ENCODE data around the gene CBLIF.
"Not testable (repeated sequence)": the region's sequence is repeated elsewhere in the genome, so short reads cannot be mapped to it uniquely, and the experiment has no call there.

DNA sequence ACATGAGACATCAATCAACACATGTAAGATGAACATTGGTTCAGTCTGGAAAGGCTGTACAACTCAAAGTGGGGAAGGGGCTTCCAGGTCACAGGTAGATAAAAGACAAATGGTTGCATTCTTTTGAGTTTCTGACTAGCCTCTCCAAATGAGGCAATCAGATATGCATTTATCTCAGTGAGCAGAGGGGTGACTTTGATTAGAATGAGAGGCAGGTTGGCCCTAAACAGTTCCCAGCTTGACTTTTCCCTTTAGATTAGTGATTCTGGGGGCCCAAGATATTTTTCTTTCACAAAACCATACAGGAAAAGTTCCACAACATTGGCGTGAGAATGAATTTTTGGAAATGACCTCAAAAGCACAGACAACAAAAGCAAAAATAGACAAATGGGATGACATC lies 28.9 kb downstream of the CBLIF start:
- TF ChIP-seq, protein P1, sequence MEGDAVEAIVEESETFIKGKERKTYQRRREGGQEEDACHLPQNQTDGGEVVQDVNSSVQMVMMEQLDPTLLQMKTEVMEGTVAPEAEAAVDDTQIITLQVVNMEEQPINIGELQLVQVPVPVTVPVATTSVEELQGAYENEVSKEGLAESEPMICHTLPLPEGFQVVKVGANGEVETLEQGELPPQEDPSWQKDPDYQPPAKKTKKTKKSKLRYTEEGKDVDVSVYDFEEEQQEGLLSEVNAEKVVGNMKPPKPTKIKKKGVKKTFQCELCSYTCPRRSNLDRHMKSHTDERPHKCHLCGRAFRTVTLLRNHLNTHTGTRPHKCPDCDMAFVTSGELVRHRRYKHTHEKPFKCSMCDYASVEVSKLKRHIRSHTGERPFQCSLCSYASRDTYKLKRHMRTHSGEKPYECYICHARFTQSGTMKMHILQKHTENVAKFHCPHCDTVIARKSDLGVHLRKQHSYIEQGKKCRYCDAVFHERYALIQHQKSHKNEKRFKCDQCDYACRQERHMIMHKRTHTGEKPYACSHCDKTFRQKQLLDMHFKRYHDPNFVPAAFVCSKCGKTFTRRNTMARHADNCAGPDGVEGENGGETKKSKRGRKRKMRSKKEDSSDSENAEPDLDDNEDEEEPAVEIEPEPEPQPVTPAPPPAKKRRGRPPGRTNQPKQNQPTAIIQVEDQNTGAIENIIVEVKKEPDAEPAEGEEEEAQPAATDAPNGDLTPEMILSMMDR (IDR thresholded peaks at IDR 0.05): not testable (repeated sequence)
- not testable (repeated sequence) for TF ChIP-seq POLR2A (IDR thresholded peaks at IDR 0.05)
